Measurements from ENCODE around the gene TMEM178B. TPM values are rescaled to one million over a fixed set of nuclear protein-coding genes. Genes with fewer than 3 reads are reported as not detected.

TMEM178B gene
- total RNA-seq, 3 donors from 2014 or later (not counting 1 experiment from before 2014, with no cell fraction given): not detected

GRCh38 chr7:141280100-141280499, 206.2 kb downstream of the TMEM178B start:
- Histone ChIP-seq H3K4me3 (ENCODE audit: low read length) (no peak overlapping the region), H3K27me3 (ENCODE audit: control insufficient read depth, insufficient read depth, low read length) (no peaks in the 10 kb centered on the region), H3K9me3 (ENCODE audit: control insufficient read depth, insufficient read depth, low read length) (no peaks in the 10 kb centered on the region), H3K36me3 (ENCODE audit: control insufficient read depth, insufficient read depth, low read length) (no peaks in the 10 kb centered on the region), H3K4me1 (ENCODE audit: control insufficient read depth, insufficient read depth, low read length) (no peaks in the 10 kb centered on the region), H3K27ac (ENCODE audit: low read length) (no peak overlapping the region)
- Mint-ChIP-seq H3K4me1 (peaks cover 0 to 9% of the 10 kb centered on the region in 2 donors), H3K9me3 (no peaks in the 10 kb centered on the region), H3K36me3 (no peaks in the 10 kb centered on the region), H3K27ac (no peak overlapping the region), H3K4me3 (no peak overlapping the region), H3K27me3 (ENCODE audit: low read depth in 2 of 2) (peaks cover 0 to 7% of the 10 kb centered on the region in 2 donors)
- no peak for DNase-seq
- 73% methylated on average over 3 of the region's 3 CpGs for WGBS (ENCODE audit: insufficient coverage)
- no peak for TF ChIP-seq CTCF (IDR thresholded peaks at IDR 0.05)
- ATAC-seq: no peak
- intact Hi-C loops (cut with micrococcal nuclease): no loop called here

- Histone ChIP-seq H3K27me3 (ENCODE audit: control insufficient read depth, insufficient read depth, low read length) (no peaks in the 10 kb centered on the region), H3K9me3 (ENCODE audit: control insufficient read depth, insufficient read depth, low read length) (no peaks in the 10 kb centered on the region), H3K27ac (ENCODE audit: low read length) (no peak overlapping the region), H3K36me3 (ENCODE audit: control insufficient read depth, insufficient read depth, low read length) (no peaks in the 10 kb centered on the region), H3K4me1 (ENCODE audit: control insufficient read depth, insufficient read depth, low read length) (no peaks in the 10 kb centered on the region), H3K4me3 (ENCODE audit: low read length) (no peak overlapping the region)
- Mint-ChIP-seq H3K9me3 (no peaks in the 10 kb centered on the region), H3K27ac (no peak overlapping the region), H3K4me1 (peaks cover 0 to 9% of the 10 kb centered on the region in 2 donors), H3K4me3 (no peak overlapping the region), H3K27me3 (ENCODE audit: low read depth in 2 of 2) (peaks cover 0 to 7% of the 10 kb centered on the region in 2 donors), H3K36me3 (no peaks in the 10 kb centered on the region)
- no peak for DNase-seq
- ATAC-seq: no peak
- no peak for TF ChIP-seq CTCF (IDR thresholded peaks at IDR 0.05)
- 90% methylated on average over 7 of the region's 7 CpGs for WGBS (ENCODE audit: insufficient coverage)
- intact Hi-C loops (cut with micrococcal nuclease): no loop called here
These were observed 207.4 kb downstream of the TMEM178B start for GRCh38 chr7:141281311-141281710.

- 75% methylated on average over 2 of the region's 3 CpGs for WGBS (ENCODE audit: insufficient coverage)
These were observed 212.7 kb downstream of the TMEM178B start for GRCh38 chr7:141286522-141286921.

More at GRCh38 chr7:141286522-141286921, 212.7 kb downstream of the TMEM178B start:
- Histone ChIP-seq H3K4me3 (ENCODE audit: low read length) (no peak overlapping the region), H3K9me3 (ENCODE audit: control insufficient read depth, insufficient read depth, low read length) (no peaks in the 10 kb centered on the region), H3K4me1 (ENCODE audit: control insufficient read depth, insufficient read depth, low read length) (no peaks in the 10 kb centered on the region), H3K27me3 (ENCODE audit: control insufficient read depth, insufficient read depth, low read length) (no peaks in the 10 kb centered on the region), H3K36me3 (ENCODE audit: control insufficient read depth, insufficient read depth, low read length) (no peaks in the 10 kb centered on the region), H3K27ac (ENCODE audit: low read length) (no peak overlapping the region)
- Mint-ChIP-seq H3K9me3 (no peaks in the 10 kb centered on the region), H3K27ac (no peak overlapping the region), H3K4me3 (no peak overlapping the region), H3K4me1 (peaks cover 0 to 15% of the 10 kb centered on the region in 2 donors), H3K27me3 (ENCODE audit: low read depth in 2 of 2) (peaks cover 20 to 24% of the 10 kb centered on the region in 2 donors), H3K36me3 (no peaks in the 10 kb centered on the region)
- intact Hi-C loops (cut with micrococcal nuclease): no loop called here
- TF ChIP-seq CTCF (IDR thresholded peaks at IDR 0.05): no peak
- DNase-seq (no peak), ATAC-seq (no peak)

Data from natural killer cell (primary cell).